ENCODE data around the gene BBOX1.

BBOX1 gene

GRCh38 chr11:27085111-27085510, 44.5 kb downstream of the BBOX1 start:
- no peak for TF ChIP-seq GATA3 (IDR thresholded peaks at IDR 0.05; ENCODE audit: low read depth, low read length)
- no peak for TF ChIP-seq GATA2 (IDR thresholded peaks at IDR 0.05; ENCODE audit: low read depth, low read length)

- TF ChIP-seq GATA3 (IDR thresholded peaks at IDR 0.05; ENCODE audit: low read depth, low read length): no peak
- TF ChIP-seq GATA2 (IDR thresholded peaks at IDR 0.05; ENCODE audit: low read depth, low read length): no peak
Observed at GRCh38 chr11:27085605-27086004, 45.0 kb downstream of the BBOX1 start.

- no peak for TF ChIP-seq GATA2 (IDR thresholded peaks at IDR 0.05; ENCODE audit: low read depth, low read length)
Observed at GRCh38 chr11:27087432-27087831, 46.8 kb downstream of the BBOX1 start.

GRCh38 chr11:27088353-27088752, 47.7 kb downstream of the BBOX1 start:
- TF ChIP-seq GATA3 (IDR thresholded peaks at IDR 0.05; ENCODE audit: low read depth, low read length) (no peak), GATA2 (IDR thresholded peaks at IDR 0.05; ENCODE audit: low read depth, low read length) (no peak)

GRCh38 chr11:27089746-27090145, 49.1 kb downstream of the BBOX1 start:
- no peak for TF ChIP-seq GATA2 (IDR thresholded peaks at IDR 0.05; ENCODE audit: low read depth, low read length)
- TF ChIP-seq GATA3 (IDR thresholded peaks at IDR 0.05; ENCODE audit: low read depth, low read length): no peak

- TF ChIP-seq GATA2 (IDR thresholded peaks at IDR 0.05; ENCODE audit: low read depth, low read length): no peak
- no peak for TF ChIP-seq GATA3 (IDR thresholded peaks at IDR 0.05; ENCODE audit: low read depth, low read length)
Observed at GRCh38 chr11:27094120-27094519, 53.5 kb downstream of the BBOX1 start.

GRCh38 chr11:27095059-27095458, 54.4 kb downstream of the BBOX1 start:
- TF ChIP-seq GATA3 (IDR thresholded peaks at IDR 0.05; ENCODE audit: low read depth, low read length): no peak
- no peak for TF ChIP-seq GATA2 (IDR thresholded peaks at IDR 0.05; ENCODE audit: low read depth, low read length)

GRCh38 chr11:27095887-27096286, 55.3 kb downstream of the BBOX1 start:
- TF ChIP-seq GATA2 (IDR thresholded peaks at IDR 0.05; ENCODE audit: low read depth, low read length) (no peak), GATA3 (IDR thresholded peaks at IDR 0.05; ENCODE audit: low read depth, low read length) (no peak)

GRCh38 chr11:27097551-27097950, 56.9 kb downstream of the BBOX1 start:
- TF ChIP-seq GATA2 (IDR thresholded peaks at IDR 0.05; ENCODE audit: low read depth, low read length): no peak
- no peak for TF ChIP-seq GATA3 (IDR thresholded peaks at IDR 0.05; ENCODE audit: low read depth, low read length)

GRCh38 chr11:27100534-27100933, 59.9 kb downstream of the BBOX1 start:
- TF ChIP-seq GATA3 (IDR thresholded peaks at IDR 0.05; ENCODE audit: low read depth, low read length): no peak
- TF ChIP-seq GATA2 (IDR thresholded peaks at IDR 0.05; ENCODE audit: low read depth, low read length): no peak

GRCh38 chr11:27107548-27107947, 66.9 kb downstream of the BBOX1 start:
- TF ChIP-seq GATA3 (IDR thresholded peaks at IDR 0.05; ENCODE audit: low read depth, low read length): no peak
- no peak for TF ChIP-seq GATA2 (IDR thresholded peaks at IDR 0.05; ENCODE audit: low read depth, low read length)

GRCh38 chr11:27108809-27109208, 68.2 kb downstream of the BBOX1 start:
- TF ChIP-seq GATA3 (IDR thresholded peaks at IDR 0.05; ENCODE audit: low read depth, low read length): no peak
- no peak for TF ChIP-seq GATA2 (IDR thresholded peaks at IDR 0.05; ENCODE audit: low read depth, low read length)

- TF ChIP-seq GATA3 (IDR thresholded peaks at IDR 0.05; ENCODE audit: low read depth, low read length) (no peak), GATA2 (IDR thresholded peaks at IDR 0.05; ENCODE audit: low read depth, low read length) (no peak)
Observed at GRCh38 chr11:27111896-27112295, 71.3 kb downstream of the BBOX1 start.

GRCh38 chr11:27112946-27113345, 72.3 kb downstream of the BBOX1 start:
- TF ChIP-seq GATA2 (IDR thresholded peaks at IDR 0.05; ENCODE audit: low read depth, low read length) (no peak), GATA3 (IDR thresholded peaks at IDR 0.05; ENCODE audit: low read depth, low read length) (no peak)

- TF ChIP-seq GATA3 (IDR thresholded peaks at IDR 0.05; ENCODE audit: low read depth, low read length) (no peak), GATA2 (IDR thresholded peaks at IDR 0.05; ENCODE audit: low read depth, low read length) (no peak)
Observed at GRCh38 chr11:27115051-27115650, 74.5 kb downstream of the BBOX1 start.

GRCh38 chr11:27116684-27117083, 76.1 kb downstream of the BBOX1 start:
- no peak for TF ChIP-seq GATA3 (IDR thresholded peaks at IDR 0.05; ENCODE audit: low read depth, low read length)
- TF ChIP-seq GATA2 (IDR thresholded peaks at IDR 0.05; ENCODE audit: low read depth, low read length): no peak
